Mesothelial cell of epicardium (in vitro differentiated cells): ENCODE measurements around the gene TNN. TPM values are rescaled to one million over a fixed set of nuclear protein-coding genes. Genes with fewer than 3 reads are reported as not detected.

Experiments
- DNase-seq, 2 experiments: peaks; one replicate each; pipeline ENCODE4 v3.0.0; 2021; ENCODE audit warnings: low spot score in 2 of 2; ENCODE audit not compliant: unreplicated experiment in 2 of 2
- H3K27ac Mint-ChIP-seq: 2 replicates; pipeline ENCODE4 v1.8.0; 2021; ENCODE audit warnings: mixed read lengths
- H3K27me3 Mint-ChIP-seq: 2 replicates; pipeline ENCODE4 v1.8.0; 2021; ENCODE audit warnings: low read depth, mixed read lengths
- H3K36me3 Mint-ChIP-seq: 2 replicates; pipeline ENCODE4 v1.8.0; 2021; ENCODE audit warnings: mixed read lengths
- H3K4me1 Mint-ChIP-seq: 2 replicates; pipeline ENCODE4 v1.8.0; 2021; ENCODE audit warnings: mixed read lengths
- H3K4me3 Mint-ChIP-seq: 2 replicates; pipeline ENCODE4 v1.8.0; 2021; ENCODE audit warnings: mild to moderate bottlenecking, moderate library complexity, mixed read lengths
- H3K9me3 Mint-ChIP-seq: 2 replicates; pipeline ENCODE4 v1.8.0; 2021; ENCODE audit warnings: mixed read lengths
- CTCF ChIP-seq: fragments of 200-600 bp; sonication (generic); IDR thresholded peaks from one replicate; pipeline ENCODE4 v1.5.0; 2021; ENCODE audit warnings: antibody characterized with exemption; ENCODE audit not compliant: unreplicated experiment
- total RNA-seq: library from RNA; stranded (reverse); gene quantifications from 3 replicates; pipeline ENCODE4 v1.2.1, GENCODE V29; 2021

The TNN gene
- total RNA-seq, 1 donor from 2014 or later: 2.0 TPM

DNA sequence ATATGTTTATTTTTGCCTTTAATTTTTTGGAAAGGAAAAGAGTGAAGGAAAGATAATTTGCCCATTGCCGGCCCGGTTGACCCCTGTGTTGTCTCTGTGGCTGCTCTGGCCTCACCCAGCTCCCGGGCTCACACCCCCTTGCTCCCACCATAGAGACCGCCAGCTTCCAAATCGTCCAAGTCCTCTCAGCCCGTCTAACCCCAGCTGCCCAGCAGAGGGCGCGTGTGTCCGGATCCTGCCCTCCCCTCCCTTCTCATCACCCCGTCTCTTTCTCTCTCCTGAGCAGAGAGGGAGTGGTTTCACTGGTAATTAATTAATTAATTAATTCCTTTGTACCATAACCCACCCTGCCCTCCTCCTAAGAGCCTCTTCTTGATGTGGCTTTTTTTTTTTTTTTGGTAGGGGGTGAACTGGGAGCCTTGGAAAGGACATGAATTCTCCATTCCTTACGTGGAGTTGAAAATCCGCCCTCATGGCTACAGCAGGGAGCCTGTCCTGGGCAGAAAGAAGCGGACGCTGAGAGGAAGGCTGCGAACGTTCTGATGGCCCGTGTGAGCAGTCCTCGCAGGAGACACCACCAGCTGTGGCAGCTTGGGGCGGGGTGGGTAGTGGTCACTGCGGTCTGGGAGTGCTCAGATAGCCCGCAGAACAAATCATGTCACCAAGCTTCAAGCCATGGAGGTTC, 79.0 kb downstream of the TNN start:
- no peaks in the 10 kb centered on the region for H3K9me3 Mint-ChIP-seq

GRCh38 chr1:175147569-175147968, 79.9 kb downstream of the TNN start:
- no peak for DNase-seq
- no peak for TF ChIP-seq CTCF
- H3K36me3 Mint-ChIP-seq: no peaks in the 10 kb centered on the region
- peaks cover 58% of the 10 kb centered on the region for H3K27me3 Mint-ChIP-seq
- H3K9me3 Mint-ChIP-seq: no peaks in the 10 kb centered on the region
- H3K4me3 Mint-ChIP-seq: no peak overlapping the region
- peaks cover 4% of the 10 kb centered on the region for H3K4me1 Mint-ChIP-seq
- H3K27ac Mint-ChIP-seq: no peak overlapping the region

More for the DNA sequence above, 79.0 kb downstream of the TNN start:
- peaks cover 4% of the 10 kb centered on the region for H3K4me1 Mint-ChIP-seq
- peak overlapping the region; percentile 20 for H3K4me3 Mint-ChIP-seq
- peak; percentile 75 for TF ChIP-seq CTCF
- H3K27me3 Mint-ChIP-seq: peaks cover 49% of the 10 kb centered on the region
- no peak overlapping the region for H3K27ac Mint-ChIP-seq
- DNase-seq: peak; percentile 50 to 84
- no peaks in the 10 kb centered on the region for H3K36me3 Mint-ChIP-seq

GRCh38 chr1:175148068-175148467, 80.4 kb downstream of the TNN start:
- H3K9me3 Mint-ChIP-seq: no peaks in the 10 kb centered on the region
- DNase-seq: no peak
- peaks cover 4% of the 10 kb centered on the region for H3K4me1 Mint-ChIP-seq
- H3K27ac Mint-ChIP-seq: no peak overlapping the region
- peaks cover 63% of the 10 kb centered on the region for H3K27me3 Mint-ChIP-seq
- H3K4me3 Mint-ChIP-seq: no peak overlapping the region
- TF ChIP-seq CTCF: no peak
- no peaks in the 10 kb centered on the region for H3K36me3 Mint-ChIP-seq

GRCh38 chr1:175150596-175151319, 83.1 kb downstream of the TNN start:
- TF ChIP-seq CTCF: no peak
- peaks cover 88% of the 10 kb centered on the region for H3K27me3 Mint-ChIP-seq
- peaks cover 4% of the 10 kb centered on the region for H3K4me1 Mint-ChIP-seq
- no peaks in the 10 kb centered on the region for H3K36me3 Mint-ChIP-seq
- no peak overlapping the region for H3K4me3 Mint-ChIP-seq
- H3K27ac Mint-ChIP-seq: no peak overlapping the region
- no peak for DNase-seq
- no peaks in the 10 kb centered on the region for H3K9me3 Mint-ChIP-seq

- peak; percentile 77 for TF ChIP-seq CTCF
- peak; percentile 33 to 74 for DNase-seq
- Mint-ChIP-seq H3K4me3 (no peak overlapping the region), H3K27me3 (peaks cover 90% of the 10 kb centered on the region), H3K9me3 (no peaks in the 10 kb centered on the region), H3K27ac (no peak overlapping the region), H3K36me3 (no peaks in the 10 kb centered on the region), H3K4me1 (no peaks in the 10 kb centered on the region)
These were observed 84.5 kb downstream of the TNN start for GRCh38 chr1:175152006-175152652.
